HTERT RPE-1 (cell line): ENCODE measurements around the gene BLOC1S5.

Experiments
- in situ Hi-C: fragments of 300-500 bp; cut with MboI; formaldehyde crosslinking; loops from 4 replicates; pipeline ENCODE4 v1.14.3; 2020; ENCODE audit warnings: low sequenced_read_pairs

BLOC1S5 gene

DNA sequence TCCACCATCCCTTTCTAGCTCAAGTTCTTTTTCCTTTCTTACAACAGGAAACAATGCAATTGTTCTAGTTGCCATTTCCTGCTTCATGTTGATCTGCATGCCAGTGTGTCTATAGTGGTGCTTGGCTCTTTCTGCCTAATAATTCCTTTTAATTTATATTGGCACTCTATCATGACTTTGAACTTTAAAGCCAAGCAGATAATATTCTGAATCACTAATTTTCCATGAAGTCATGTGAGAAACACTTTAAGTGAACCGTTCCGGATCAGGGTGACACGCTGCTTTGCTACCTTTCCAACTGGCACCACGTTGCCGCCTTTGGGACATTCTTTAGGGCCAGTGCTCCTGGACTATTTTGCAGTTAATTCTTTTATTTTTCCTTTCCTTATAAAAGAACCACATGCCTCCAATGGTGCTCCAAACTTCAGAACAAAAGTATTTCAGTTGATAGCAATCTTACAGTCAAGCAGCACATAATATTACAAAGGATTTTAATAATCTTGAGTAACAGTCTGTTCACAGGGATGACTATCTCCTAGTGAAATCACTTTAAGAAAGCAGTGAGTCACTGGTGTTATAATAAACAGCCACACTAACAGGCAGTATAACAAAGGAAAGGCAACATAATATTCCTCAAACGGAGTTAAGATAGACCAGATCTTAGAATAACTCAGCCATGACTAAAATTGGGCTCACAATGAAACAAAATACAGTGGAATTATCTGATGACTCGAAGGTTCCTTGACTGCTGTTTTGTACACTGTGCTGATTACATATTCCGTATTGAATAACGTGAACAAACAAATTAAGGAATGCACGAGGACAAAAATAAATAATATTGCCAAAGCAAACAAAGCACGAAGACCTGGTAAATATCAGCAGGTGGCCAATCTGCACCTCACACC is 19.0 kb upstream of the BLOC1S5 start:
- in situ Hi-C loops = no loop called here

DNA sequence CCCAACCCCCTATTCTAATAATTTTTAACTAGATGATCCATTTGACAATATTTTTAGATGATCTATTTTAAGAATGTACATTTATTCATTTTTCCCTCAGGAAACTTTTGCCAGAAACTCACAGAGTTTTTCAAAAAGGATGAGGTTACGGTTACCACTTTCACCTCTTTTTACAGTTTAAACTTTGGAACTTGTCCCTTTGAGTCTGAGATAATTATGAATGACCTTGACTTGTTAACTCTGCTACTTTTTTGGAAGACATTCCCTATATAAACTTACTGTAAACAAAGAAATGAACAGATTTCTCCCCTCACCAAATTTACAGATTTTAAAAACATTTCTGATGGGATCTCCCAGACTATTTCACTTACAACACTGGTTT is 18.4 kb upstream of the BLOC1S5 start:
- in situ Hi-C loops = no loop called here

DNA sequence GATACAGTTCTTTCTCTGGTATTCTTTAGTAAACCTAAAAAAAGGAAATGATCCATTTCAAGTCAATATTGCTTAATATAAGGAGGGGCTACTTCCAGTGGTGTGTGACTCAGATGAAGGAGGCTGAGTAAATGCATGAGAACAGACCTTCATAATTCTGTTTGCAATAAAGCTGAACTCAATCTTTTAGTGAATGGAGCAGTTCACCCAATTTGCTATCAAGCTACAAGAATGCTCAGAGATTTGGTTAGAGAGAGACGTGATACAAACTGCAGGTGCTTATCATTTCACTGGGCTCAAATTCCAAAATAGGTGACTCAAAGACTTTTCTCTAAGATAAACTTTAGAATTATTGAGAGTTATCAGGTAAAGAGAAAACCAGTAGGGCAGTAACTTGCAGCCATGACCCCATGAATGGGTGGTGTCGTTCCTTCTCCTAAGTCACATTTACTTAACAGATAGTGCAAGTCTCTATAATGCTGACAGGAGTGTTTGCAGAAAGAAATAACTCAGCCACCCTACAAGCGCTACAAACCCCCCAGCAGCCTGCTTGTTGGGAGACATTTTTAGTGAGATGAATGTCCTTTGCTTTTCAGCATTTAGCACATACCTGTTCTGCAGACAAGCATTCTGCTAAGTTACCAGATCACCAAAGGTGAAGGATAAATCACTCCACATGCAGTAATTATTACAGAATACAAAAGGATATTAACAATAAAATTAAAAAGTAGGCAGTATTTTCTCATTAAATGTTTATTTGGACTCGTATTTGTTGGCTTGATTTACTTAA is 16.4 kb upstream of the BLOC1S5 start:
- in situ Hi-C loops = no loop called here

DNA sequence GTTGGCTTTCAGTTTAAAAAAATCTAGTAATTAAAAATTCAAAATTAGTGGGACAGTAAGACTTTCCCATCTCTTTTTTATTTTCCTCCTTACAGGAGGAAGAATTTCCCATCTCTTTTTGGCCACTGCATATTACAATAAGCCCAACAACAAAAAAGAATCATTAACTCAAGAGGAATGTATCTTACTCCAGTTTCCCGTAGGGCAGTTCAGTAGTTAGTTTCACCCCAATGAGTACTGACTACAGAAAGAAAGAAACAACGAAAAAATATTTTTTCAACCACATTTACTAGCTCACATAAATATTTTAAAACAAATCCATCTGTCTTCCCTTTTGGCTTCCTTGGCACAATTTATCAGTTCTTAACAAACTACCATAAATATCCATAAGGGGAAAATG is 14.9 kb upstream of the BLOC1S5 start:
- in situ Hi-C loops = no loop called here

DNA sequence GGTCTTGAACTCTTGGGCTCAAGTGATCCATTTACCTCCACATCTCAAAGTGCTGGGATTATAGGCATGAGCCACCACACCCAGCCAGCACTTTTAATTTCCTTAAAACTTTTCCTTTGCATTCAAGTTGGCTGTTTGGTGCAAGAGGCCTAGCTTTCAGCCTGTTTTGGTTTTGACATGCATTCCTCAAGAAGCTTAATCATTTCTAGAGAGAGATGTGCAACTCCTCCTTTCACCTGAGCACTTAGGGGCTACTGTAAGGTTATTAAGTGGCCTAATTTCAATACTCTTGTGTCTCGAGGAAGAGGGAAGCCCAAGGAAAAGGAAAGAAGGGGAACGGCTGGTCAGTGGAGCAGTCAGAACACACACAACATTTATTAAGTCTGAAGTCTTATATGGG is 13.8 kb upstream of the BLOC1S5 start:
- in situ Hi-C loops = no loop called here

DNA sequence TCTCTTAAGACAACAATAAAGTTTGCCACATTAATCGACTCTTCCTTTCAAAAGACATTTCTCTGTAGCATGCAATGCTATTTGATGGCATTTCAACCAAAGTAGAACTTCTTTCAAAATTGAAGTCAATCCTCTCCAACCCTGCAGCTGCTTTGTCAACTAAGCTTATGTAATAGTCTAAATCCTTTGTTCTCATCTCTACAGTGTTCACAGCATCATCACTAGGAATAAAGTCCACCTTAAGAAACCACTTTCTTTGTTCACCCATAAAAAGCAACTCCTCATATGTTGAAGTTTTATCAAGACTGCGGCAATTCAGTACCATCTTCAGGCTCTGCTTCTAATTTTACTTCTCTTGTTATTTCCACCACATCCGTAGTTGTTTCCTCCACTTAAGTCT is 11.5 kb upstream of the BLOC1S5 start:
- in situ Hi-C loops = no loop called here

DNA sequence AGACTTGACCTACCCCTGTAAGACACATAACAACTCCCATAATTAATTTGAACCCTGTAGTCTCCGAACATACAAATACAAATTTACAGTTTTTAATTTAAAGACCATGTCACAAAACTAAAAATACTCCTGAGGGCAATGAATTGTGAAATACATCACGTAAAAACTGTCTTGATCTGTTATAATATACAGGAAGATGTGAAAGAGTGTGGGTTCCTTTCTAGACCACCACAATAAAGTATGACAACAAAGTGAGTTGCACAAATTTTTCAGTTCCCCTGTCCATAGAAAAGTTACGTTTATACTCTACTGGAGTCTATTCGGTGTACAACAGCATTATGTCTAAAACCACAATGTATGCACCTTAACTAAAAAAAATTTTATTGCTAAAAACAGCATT is 11.0 kb upstream of the BLOC1S5 start:
- in situ Hi-C loops = no loop called here

DNA sequence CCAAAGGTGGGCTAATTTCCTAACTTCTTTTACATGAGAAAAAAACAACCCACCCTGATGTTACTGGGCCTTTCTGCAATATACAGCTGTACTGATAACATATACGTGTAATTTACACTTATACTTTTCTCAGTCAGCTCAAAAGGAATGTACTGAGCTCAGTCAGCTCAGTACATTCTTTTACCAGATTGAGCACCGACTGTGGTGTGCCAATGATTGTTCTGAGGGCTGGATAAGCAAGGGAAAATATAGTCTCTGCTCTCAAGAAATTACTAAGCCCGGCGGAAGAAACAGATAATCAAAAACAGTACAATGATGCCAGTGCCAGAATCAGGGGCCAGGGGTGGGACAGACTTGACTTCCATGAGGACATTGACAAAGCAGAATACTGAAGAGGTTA is 10.0 kb upstream of the BLOC1S5 start:
- in situ Hi-C loops = no loop called here

DNA sequence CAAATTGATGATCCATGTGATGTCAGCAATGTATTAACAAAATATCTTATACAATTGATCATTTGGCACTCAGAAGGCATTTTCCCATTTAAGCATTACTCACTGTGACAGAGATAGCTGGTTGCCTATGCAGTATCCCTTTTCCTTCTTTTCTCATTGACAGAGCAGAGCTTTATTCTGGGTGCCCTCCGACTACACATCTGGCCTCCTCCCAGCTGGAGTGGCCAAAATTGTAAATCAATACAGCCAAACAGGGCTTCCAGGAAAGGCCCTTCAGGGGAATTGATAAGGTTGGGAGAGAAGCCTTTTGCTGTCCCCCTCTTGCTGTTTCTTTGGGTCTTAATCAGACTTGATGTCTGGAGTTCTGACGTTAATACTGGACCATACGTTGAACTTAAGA is 9.6 kb upstream of the BLOC1S5 start:
- in situ Hi-C loops = no loop called here

DNA sequence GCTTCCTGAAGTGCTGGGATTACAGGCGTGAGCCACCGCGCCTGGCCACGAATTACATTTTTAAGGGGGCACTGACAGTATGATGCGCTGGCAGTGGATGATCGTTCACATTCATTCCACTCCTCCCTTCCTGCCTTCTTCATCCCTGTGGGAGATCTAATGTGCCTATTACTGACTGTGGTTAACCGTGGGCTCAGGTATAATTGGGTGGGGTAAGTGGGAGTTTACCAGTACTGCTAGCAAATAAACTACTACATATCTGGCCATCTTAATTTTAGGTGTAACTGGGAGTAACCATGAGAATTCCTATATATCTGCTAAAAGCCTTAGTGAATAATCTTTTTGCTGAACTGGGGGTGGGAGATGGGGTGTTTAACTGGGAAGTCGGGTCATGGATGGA is 6.5 kb upstream of the BLOC1S5 start:
- in situ Hi-C loops = no loop called here

DNA sequence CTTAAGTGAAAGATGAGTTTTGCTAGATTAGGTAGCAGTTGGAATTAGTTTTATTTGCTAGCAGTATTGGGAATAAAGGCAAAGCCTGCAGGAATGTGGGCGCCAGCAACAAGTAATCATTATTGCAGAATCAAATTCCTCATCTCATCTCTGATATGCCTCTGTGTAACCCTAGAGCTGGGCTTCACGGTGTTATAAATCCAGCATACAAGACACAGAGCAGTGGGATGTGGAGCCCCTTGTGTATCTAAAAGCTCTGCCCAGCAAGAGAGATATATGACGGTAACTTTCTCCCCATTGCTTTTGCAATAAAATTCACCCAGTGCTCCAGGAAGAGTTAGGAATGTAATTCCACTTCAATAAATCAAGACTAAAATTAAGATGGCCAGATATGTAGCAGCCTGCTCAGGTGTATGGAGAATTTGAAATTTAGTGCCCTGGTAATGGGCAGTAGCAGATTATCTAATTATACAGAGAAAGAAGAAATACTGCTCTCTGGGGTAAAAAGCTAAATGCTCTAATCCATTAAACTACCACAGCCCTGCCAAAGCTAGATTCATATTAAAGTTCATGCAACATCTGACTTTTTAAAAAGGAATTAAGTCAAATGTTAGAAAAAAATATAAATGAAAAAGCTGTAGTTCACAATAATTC is 5.6 kb upstream of the BLOC1S5 start:
- in situ Hi-C loops = no loop called here

DNA sequence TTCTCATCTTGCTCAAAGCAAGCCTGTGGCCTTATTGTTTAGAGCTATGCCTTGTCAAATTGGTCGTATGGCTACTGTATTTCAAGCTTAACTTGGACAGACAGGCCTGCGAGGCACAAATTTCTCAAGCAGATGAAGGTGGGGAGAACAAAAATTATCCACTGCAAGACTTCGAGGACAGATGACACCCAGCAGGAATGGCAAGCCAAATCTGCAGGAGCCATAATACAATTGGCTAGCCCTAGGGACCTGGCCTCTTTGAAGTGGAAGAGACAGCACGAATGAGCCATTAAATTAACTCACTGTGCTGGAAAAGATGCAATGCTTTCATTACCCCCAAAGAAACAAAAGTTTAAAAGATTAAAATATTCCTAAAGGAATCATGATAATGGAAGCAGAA is 5.0 kb upstream of the BLOC1S5 start:
- in situ Hi-C loops = no loop called here

DNA sequence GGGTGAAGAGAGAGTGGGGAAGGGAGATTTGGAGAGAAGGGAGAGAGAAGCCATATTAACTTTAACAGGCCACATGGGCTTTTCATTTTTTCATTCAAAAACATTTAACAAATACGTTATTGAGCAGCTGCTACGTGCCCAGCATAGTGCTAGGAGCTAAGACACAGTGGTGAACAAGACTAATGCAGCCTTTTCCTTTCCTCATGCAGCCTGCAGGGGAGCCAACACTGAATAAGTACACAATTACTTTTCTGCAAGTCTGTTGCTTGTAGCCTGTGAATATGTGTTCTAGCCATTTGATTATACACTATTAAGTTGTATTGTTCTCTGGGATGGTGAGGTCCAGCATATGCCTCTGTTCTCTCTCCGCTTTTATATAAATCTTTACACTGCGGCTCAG is 1.9 kb upstream of the BLOC1S5 start:
- in situ Hi-C loops = no loop called here

DNA sequence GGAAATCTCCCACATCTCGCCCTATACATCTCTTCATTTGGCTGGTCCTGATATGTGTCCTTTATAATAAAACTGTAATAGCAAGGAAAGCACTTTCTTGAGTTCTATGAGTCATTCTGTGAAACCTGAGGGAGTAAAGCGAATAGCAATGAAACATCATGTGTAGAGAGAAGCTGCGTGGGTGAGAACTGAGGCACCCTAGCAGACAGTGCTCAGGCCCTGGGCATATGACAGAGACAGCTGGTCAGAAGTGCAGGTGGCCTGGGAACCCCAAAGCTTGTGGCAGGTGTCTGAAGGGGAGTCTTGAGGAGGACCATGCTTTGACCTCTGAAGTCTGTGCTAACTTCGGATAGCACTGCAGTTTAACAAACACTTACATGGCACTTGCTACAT is 1.3 kb upstream of the BLOC1S5 start:
- in situ Hi-C loops = no loop called here

DNA sequence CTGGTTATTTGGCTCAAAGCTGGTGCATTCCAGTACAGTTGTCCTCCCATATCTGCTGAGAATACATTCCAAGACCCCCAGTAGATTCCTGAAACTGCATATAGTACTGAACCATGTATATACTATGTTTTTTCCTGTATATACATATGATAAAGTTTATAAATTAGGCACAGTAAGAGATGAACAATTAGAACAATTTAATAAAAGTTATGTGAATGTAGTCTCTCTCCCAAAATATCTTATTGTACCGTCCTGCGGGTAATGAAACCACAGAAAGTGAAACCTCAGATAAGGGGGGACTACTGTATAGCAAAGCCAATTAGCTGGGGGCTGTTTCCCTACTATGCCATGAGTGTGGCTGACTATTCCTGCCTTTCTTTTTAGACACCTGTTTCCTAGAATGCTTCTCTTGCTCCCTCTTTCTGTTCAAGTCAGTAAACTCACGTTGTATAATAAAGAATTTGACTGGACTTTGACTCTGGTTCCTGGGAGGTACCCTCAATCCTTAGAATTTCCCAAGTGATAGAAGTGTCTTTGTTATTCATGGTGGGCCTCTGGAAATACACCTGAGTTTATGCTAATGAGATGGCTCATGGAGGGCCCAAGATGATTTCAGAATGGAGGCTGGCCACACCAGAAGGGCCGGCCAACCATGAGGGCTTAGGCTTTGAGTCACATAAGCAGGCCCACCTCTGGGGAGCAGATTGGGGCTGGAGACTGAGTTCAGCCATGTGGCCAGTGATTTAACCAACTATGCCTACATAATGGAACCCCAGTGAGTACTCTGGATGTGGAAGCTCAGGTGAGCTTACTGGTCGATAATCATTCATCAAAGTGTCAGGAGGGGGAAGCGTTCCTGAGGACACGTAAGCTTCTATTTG is 689 bp upstream of the BLOC1S5 start:
- in situ Hi-C loops = no loop called here

DNA sequence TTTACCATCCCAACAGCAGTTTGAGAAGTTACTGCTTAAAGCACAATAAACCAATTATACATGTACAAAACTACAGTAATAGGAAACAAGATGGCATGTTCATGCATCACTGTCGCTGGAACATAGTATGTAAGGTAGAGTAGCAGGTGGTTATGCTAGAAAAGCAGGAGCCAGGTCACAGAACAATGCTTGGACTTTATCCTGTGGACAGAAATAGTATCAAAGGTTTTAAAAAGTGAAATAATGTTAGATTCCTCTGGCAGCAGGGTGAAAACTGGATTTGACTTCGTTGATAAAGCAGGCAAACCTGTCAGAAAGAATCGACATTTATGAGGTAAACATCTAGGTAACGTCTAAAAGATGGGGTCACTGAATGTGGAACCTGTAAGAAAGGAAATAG is 2.5 kb downstream of the BLOC1S5 start:
- in situ Hi-C loops = no loop called here

DNA sequence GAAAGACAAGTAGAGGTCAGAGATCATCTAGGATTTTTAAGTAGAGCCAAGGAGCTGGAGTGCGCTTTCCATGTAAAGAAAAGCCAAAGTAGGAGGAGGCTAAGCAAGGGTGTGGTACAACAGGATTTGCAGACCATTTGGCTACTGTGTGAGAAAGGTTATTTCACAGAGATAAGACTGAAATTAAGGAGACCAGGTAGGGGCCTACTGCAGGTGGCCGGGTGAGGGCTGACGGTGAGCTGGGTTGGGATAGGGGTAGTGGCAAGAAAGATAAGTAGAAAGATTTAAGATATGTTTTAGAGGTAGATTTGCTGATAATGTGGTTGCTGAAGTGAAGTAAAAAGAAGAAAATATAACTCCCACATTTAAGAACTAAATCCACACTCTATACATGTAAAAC is 3.8 kb downstream of the BLOC1S5 start:
- in situ Hi-C loops = no loop called here

DNA sequence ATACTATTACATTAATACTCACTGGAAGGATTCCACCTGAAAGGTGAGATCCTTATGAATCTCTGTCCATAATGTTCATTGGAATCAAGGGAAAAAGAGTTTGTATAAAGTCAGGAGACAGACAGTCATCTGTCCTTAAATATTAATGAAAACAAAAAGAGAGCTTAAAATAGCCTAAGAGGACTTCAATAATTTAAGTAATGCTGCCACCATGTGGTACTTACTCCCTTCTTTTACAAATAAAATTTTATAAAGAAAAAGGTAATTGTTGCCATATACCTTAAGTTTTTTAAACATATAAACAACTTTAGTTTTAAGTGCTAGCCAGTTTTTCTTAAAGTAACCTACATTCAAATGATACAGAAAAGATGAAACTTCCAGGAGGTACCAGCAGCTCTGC is 5.1 kb downstream of the BLOC1S5 start:
- in situ Hi-C loops = no loop called here

DNA sequence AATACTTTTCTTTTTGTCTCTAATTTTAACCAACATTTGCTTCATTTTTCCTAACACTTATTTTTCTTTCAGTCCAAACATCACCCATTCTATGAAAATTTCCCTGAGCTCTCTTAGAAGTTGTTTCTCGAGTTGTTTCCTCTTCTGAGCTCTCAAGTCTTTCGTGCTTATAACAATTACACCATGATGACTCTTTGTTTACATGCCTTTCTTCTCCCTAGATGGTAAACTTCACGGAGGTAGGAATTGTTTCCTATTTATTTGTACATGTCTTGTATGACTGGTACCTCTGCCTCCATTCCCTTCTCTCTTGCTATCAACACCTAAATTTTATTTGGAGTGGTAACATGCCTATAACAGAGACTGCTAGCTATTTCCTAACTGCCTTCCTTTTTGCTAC is 6.4 kb downstream of the BLOC1S5 start:
- in situ Hi-C loops = no loop called here

DNA sequence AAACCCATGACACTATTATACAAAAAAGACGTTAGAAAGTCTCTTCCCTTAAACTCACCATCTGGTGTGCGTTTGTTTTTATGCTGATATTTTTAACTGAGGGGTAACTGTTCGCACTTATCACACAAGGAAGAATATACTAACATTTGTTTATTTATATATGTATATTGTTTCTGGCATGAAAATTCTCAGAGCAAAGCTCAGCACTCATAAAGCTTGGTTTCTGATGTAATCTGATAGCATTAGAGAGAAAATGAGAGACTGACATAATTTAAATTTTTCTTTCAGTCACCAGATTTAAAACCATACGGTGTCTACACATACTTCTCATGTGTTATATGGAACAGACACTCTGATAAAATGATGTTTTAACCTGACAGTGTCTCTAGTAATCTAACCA is 6.9 kb downstream of the BLOC1S5 start:
- in situ Hi-C loops = no loop called here

DNA sequence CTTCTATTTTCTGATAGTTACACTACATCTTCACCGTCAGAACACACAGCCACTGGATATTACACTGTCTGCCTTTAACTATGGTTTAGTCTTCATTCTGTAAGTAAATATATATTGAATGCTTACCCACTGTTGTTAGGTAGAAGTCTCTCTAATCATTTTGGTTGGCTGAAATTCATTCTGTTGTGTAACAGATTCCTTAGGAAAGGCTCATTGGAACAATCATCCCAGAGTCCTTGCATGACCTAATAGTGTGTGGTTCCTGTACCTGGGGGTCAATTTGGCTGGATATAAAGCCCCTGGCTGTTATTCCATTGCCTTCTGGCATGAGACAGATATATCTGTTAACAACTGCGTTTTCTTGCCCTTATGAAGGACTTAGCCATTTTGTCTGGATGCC is 9.9 kb downstream of the BLOC1S5 start:
- in situ Hi-C loops = no loop called here
